Measurements from ENCODE around the gene ABHD16B. TPM values are rescaled to one million over a fixed set of nuclear protein-coding genes. Genes with fewer than 3 reads are reported as not detected.
A peak's percentile ranks its signal among the peaks of the same experiment; 100 is the strongest.

The ABHD16B gene
- total RNA-seq, 3 donors from 2014 or later = not detected

- Histone ChIP-seq H3K4me3 (no peak overlapping the region), H3K36me3 (ENCODE audit: low read depth) (no peaks in the 10 kb centered on the region), H3K4me1 (ENCODE audit: low read depth) (peaks cover 51% of the 10 kb centered on the region), H3K9me3 (no peaks in the 10 kb centered on the region)
- intact Hi-C loops (cut with DNase I, micrococcal nuclease) = no loop called here
- no peak for TF ChIP-seq CTCF (IDR thresholded peaks at IDR 0.05)
- DNase-seq (peak; percentile 79 to 80 (median 80)), ATAC-seq (peak; percentile 86)
These were observed 46.8 kb downstream of the ABHD16B start for GRCh38 chr20:63908008-63908682.

- H3K36me3 ChIP-seq (ENCODE audit: low read depth) = no peaks in the 10 kb centered on the region
- ATAC-seq (peak; percentile 87), DNase-seq (peak; percentile 79 to 80 (median 79))
- intact Hi-C loops (cut with DNase I, micrococcal nuclease) = no loop called here
- no peak overlapping the region for H3K4me3 ChIP-seq
- H3K9me3 ChIP-seq = no peaks in the 10 kb centered on the region
- TF ChIP-seq CTCF (IDR thresholded peaks at IDR 0.05) = no peak
- peaks cover 45% of the 10 kb centered on the region for H3K4me1 ChIP-seq (ENCODE audit: low read depth)
These were observed 49.9 kb downstream of the ABHD16B start for GRCh38 chr20:63911176-63911575.

Other genes starting within 250 kb of the ABHD16B start
- 10 to 100 TPM; 10.3 to 12.8 (median 11.4) TPM for gene GMEB2, start 234.4 kb upstream of the ABHD16B start, total RNA-seq
- 10 to 100 TPM in 1 of 3 donors, 1 to 10 TPM in 2; 2.7 to 19.7 (median 6.7) TPM for gene STMN3, start 208.1 kb upstream of the ABHD16B start, total RNA-seq
- 10 to 100 TPM; 23.5 to 42.8 (median 34.2) TPM for gene RTEL1, start 203.2 kb upstream of the ABHD16B start, total RNA-seq
- 10 to 100 TPM in 1 of 3 donors, not detected in 2; 19.7 TPM for gene TNFRSF6B, start 164.8 kb upstream of the ABHD16B start, total RNA-seq
- 10 to 100 TPM; 64.5 to 69.7 (median 68.6) TPM for gene ARFRP1, start 153.5 kb upstream of the ABHD16B start, total RNA-seq
- gene ZGPAT, start 153.5 kb upstream of the ABHD16B start, total RNA-seq = 10 to 100 TPM; 24.3 to 34.0 (median 31.7) TPM
- gene LIME1, start 124.8 kb upstream of the ABHD16B start, total RNA-seq = 10 to 100 TPM; 10.4 to 11.2 (median 10.8) TPM
- gene SLC2A4RG, start 121.7 kb upstream of the ABHD16B start, total RNA-seq = 10 to 100 TPM; 44.9 to 65.0 (median 50.6) TPM
- 1 to 10 TPM; 3.1 to 5.7 (median 3.3) TPM for gene ZBTB46, start 30.2 kb upstream of the ABHD16B start, total RNA-seq
- 10 to 100 TPM; 48.7 to 71.7 (median 55.7) TPM for gene TPD52L2, start 3.8 kb downstream of the ABHD16B start, total RNA-seq
- 10 to 100 TPM; 57.5 to 65.9 (median 65.4) TPM for gene DNAJC5, start 33.6 kb downstream of the ABHD16B start, total RNA-seq
- gene UCKL1, start 94.9 kb downstream of the ABHD16B start, total RNA-seq = 10 to 100 TPM; 37.4 to 57.8 (median 43.6) TPM
- gene ZNF512B, start 108.4 kb downstream of the ABHD16B start, total RNA-seq = 10 to 100 TPM in 1 of 3 donors, 1 to 10 TPM in 2; 1.8 to 14.7 (median 3.9) TPM
- 1 to 10 TPM; 3.8 to 7.9 (median 5.6) TPM for gene SAMD10, start 118.1 kb downstream of the ABHD16B start, total RNA-seq
- 10 to 100 TPM; 51.2 to 64.4 (median 59.1) TPM for gene PRPF6, start 119.6 kb downstream of the ABHD16B start, total RNA-seq
- 1 to 10 TPM; 1.0 to 1.8 (median 1.7) TPM for gene C20orf204, start 174.7 kb downstream of the ABHD16B start, total RNA-seq
- 10 to 100 TPM in 2 of 3 donors, 1 to 10 TPM in 1; 4.7 to 20.0 (median 12.6) TPM for gene SOX18, start 188.1 kb downstream of the ABHD16B start, total RNA-seq
- gene TCEA2, start 201.7 kb downstream of the ABHD16B start, total RNA-seq = 10 to 100 TPM in 1 of 3 donors, 1 to 10 TPM in 2; 4.1 to 46.1 (median 9.5) TPM
- 1 to 10 TPM; 4.7 to 6.9 (median 6.5) TPM for gene RGS19, start 218.0 kb downstream of the ABHD16B start, total RNA-seq
- gene OPRL1, start 218.6 kb downstream of the ABHD16B start, total RNA-seq = under 1 TPM; 0.26 to 0.76 (median 0.39) TPM
- gene LKAAEAR1, start 222.9 kb downstream of the ABHD16B start, total RNA-seq = not detected
- not detected for gene NPBWR2, start 246.1 kb downstream of the ABHD16B start, total RNA-seq

All from mucosa of descending colon (tissue), 3 donors.